Ishikawa (cell line): ENCODE measurements around the gene DUSP12.

Experiments
- CEBPB ChIP-seq: IDR thresholded peaks from 2 replicates; pipeline ENCODE4 v1.6.1; 2012
- EGR1 ChIP-seq: IDR thresholded peaks from 2 replicates; pipeline ENCODE4 v1.6.1; 2012
- EP300 ChIP-seq: IDR thresholded peaks from 2 replicates; pipeline ENCODE4 v1.6.1; 2012; ENCODE audit warnings: borderline replicate concordance
- FOXM1 ChIP-seq: IDR thresholded peaks from 2 replicates; pipeline ENCODE4 v1.6.1; 2012; ENCODE audit warnings: low read depth, borderline replicate concordance
- MAX ChIP-seq: IDR thresholded peaks from 2 replicates; pipeline ENCODE4 v1.6.1; 2012
- NFIC ChIP-seq: IDR thresholded peaks from 2 replicates; pipeline ENCODE4 v1.6.1; 2012
- RAD21 ChIP-seq: IDR thresholded peaks from 2 replicates; pipeline ENCODE4 v1.6.1; 2012; ENCODE audit warnings: low read depth
- REST ChIP-seq: IDR thresholded peaks from 2 replicates; pipeline ENCODE4 v1.6.1; 2012; ENCODE audit warnings: low read depth, mild to moderate bottlenecking
- TAF1 ChIP-seq: IDR thresholded peaks from 2 replicates; pipeline ENCODE4 v1.6.1; 2012; ENCODE audit warnings: low read depth, mild to moderate bottlenecking
- TCF12 ChIP-seq: IDR thresholded peaks from 2 replicates; pipeline ENCODE4 v1.6.1; 2012; ENCODE audit warnings: low read depth
- TEAD4 ChIP-seq: IDR thresholded peaks from 2 replicates; pipeline ENCODE4 v1.6.1; 2012
- YY1 ChIP-seq: IDR thresholded peaks from 2 replicates; pipeline ENCODE4 v1.6.1; 2012; ENCODE audit warnings: low read depth
- ZBTB7A ChIP-seq: IDR thresholded peaks from 2 replicates; pipeline ENCODE4 v1.6.1; 2012; ENCODE audit warnings: low read depth

DUSP12 gene

GRCh38 chr1:161801955-161802354, 52.4 kb downstream of the DUSP12 start:
- TF ChIP-seq ZBTB7A (no peak), TAF1 (no peak), NFIC (no peak), TEAD4 (no peak), FOXM1 (no peak), REST (no peak), CEBPB (no peak), MAX (no peak)

GRCh38 chr1:161803181-161803580, 53.6 kb downstream of the DUSP12 start:
- TF ChIP-seq YY1 = no peak
- TF ChIP-seq ZBTB7A = no peak
- no peak for TF ChIP-seq EP300

GRCh38 chr1:161805399-161806197, 56.0 kb downstream of the DUSP12 start:
- TF ChIP-seq TEAD4 (no peak), RAD21 (no peak), EP300 (no peak), FOXM1 (no peak), CEBPB (no peak), EGR1 (no peak), TCF12 (no peak), TAF1 (no peak), REST (no peak), YY1 (no peak)
